H9 (cell line): ENCODE results near the gene GCSH. TPM values are rescaled to one million over a fixed set of nuclear protein-coding genes. Genes with fewer than 3 reads are reported as not detected.

Experiments used
- DNase-seq: peaks from one replicate; pipeline ENCODE4 v3.0.0-alpha.2; 2017
- H2AFZ ChIP-seq: one replicate; pipeline ENCODE4 v1.6.1; 2013; ENCODE audit warnings: mild to moderate bottlenecking, low read length, control low read depth, moderate library complexity
- H2AK5ac ChIP-seq: 2 replicates; pipeline ENCODE4 v1.6.1; 2013; ENCODE audit warnings: low read length, control low read depth, mixed read lengths; ENCODE audit not compliant: insufficient read length
- H2BK120ac ChIP-seq: one replicate; pipeline ENCODE4 v1.6.1; 2013; ENCODE audit warnings: low read depth, mild to moderate bottlenecking, low read length, control low read depth, inconsistent platforms; ENCODE audit not compliant: poor library complexity, severe bottlenecking
- H2BK12ac ChIP-seq: 2 replicates; pipeline ENCODE4 v1.6.1; 2013; ENCODE audit warnings: low read length, control low read depth, mixed read lengths, low read depth; ENCODE audit not compliant: insufficient read length
- H2BK15ac ChIP-seq: 2 replicates; pipeline ENCODE4 v1.6.1; 2013; ENCODE audit warnings: low read depth, low read length, control low read depth
- H2BK20ac ChIP-seq: one replicate; pipeline ENCODE4 v1.6.1; 2013; ENCODE audit warnings: low read depth, mild to moderate bottlenecking, low read length, control low read depth, inconsistent platforms; ENCODE audit not compliant: poor library complexity, severe bottlenecking
- H2BK5ac ChIP-seq: 2 replicates; pipeline ENCODE4 v1.6.1; 2013; ENCODE audit warnings: low read length, control low read depth, mixed read lengths; ENCODE audit not compliant: insufficient read length
- H3K14ac ChIP-seq: 2 replicates; pipeline ENCODE4 v1.6.1; 2013; ENCODE audit warnings: low read length, control low read depth; ENCODE audit not compliant: insufficient read depth
- H3K18ac ChIP-seq: 2 replicates; pipeline ENCODE4 v1.6.1; 2013; ENCODE audit warnings: low read depth, mild to moderate bottlenecking, mixed read lengths, low read length, control low read depth; ENCODE audit not compliant: insufficient read length
- H3K23ac ChIP-seq: 2 replicates; pipeline ENCODE4 v1.6.1; 2013; ENCODE audit warnings: low read length, control low read depth, mixed read lengths, low read depth; ENCODE audit not compliant: insufficient read length
- H3K23me2 ChIP-seq: 2 replicates; pipeline ENCODE4 v1.6.1; 2013; ENCODE audit warnings: low read depth, mild to moderate bottlenecking, mixed read lengths, low read length, control low read depth; ENCODE audit not compliant: insufficient read length, poor library complexity, severe bottlenecking
- H3K27ac ChIP-seq: 2 replicates; pipeline ENCODE4 v1.5.1; 2013; ENCODE audit warnings: low read length, control low read depth, mixed read lengths, low read depth; ENCODE audit not compliant: insufficient read length
- H3K27me3 ChIP-seq: 2 replicates; pipeline ENCODE4 v1.6.1; 2013; ENCODE audit warnings: low read length, control low read depth, inconsistent platforms; ENCODE audit not compliant: insufficient read depth
- H3K4ac ChIP-seq: 2 replicates; pipeline ENCODE4 v1.6.1; 2013; ENCODE audit warnings: low read depth, mild to moderate bottlenecking, control low read depth, inconsistent platforms, low read length, moderate library complexity
- H3K4me1 ChIP-seq: 2 replicates; pipeline ENCODE4 v1.6.1; 2013; ENCODE audit warnings: low read length, control low read depth, inconsistent platforms; ENCODE audit not compliant: insufficient read depth
- H3K4me2 ChIP-seq: 2 replicates; pipeline ENCODE4 v1.6.1; 2013; ENCODE audit warnings: low read length, control low read depth, mixed read lengths; ENCODE audit not compliant: insufficient read length, insufficient read depth
- H3K56ac ChIP-seq: 2 replicates; pipeline ENCODE4 v1.6.1; 2013; ENCODE audit warnings: low read depth, mild to moderate bottlenecking, mixed read lengths, low read length, control low read depth; ENCODE audit not compliant: insufficient read length
- H3K79me1 ChIP-seq: 2 replicates; pipeline ENCODE4 v1.6.1; 2013; ENCODE audit warnings: low read depth, mild to moderate bottlenecking, moderate library complexity, low read length, control low read depth, inconsistent platforms; ENCODE audit not compliant: insufficient read depth, poor library complexity, severe bottlenecking
- H3K79me2 ChIP-seq: 2 replicates; pipeline ENCODE4 v1.6.1; 2013; ENCODE audit warnings: low read length, control low read depth, inconsistent platforms; ENCODE audit not compliant: insufficient read depth
- H3K9ac ChIP-seq: 2 replicates; pipeline ENCODE4 v1.6.1; 2013; ENCODE audit warnings: low read length, control low read depth, mixed read lengths; ENCODE audit not compliant: insufficient read length; ENCODE audit errors: extremely low read depth
- H3K9me3 ChIP-seq: one replicate; pipeline ENCODE4 v1.6.1; 2013; ENCODE audit warnings: low read depth, low read length, inconsistent platforms; ENCODE audit not compliant: control insufficient read depth
- H3T11ph ChIP-seq: one replicate; pipeline ENCODE4 v1.6.1; 2013; ENCODE audit warnings: mild to moderate bottlenecking, low read length, control low read depth, inconsistent platforms
- H4K20me1 ChIP-seq: one replicate; pipeline ENCODE4 v1.6.1; 2013; ENCODE audit not compliant: control insufficient read depth, insufficient read length, insufficient read depth
- H4K5ac ChIP-seq: 2 replicates; pipeline ENCODE4 v1.6.1; 2013; ENCODE audit warnings: low read depth, mild to moderate bottlenecking, mixed read lengths, low read length, control low read depth; ENCODE audit not compliant: insufficient read length
- H4K8ac ChIP-seq: replicated peaks from 2 replicates; pipeline ENCODE4 v1.6.1; 2013; ENCODE audit warnings: low read length, control low read depth, mixed read lengths, low read depth; ENCODE audit not compliant: insufficient read length
- H4K91ac ChIP-seq: 2 replicates; pipeline ENCODE4 v1.6.1; 2013; ENCODE audit warnings: low read depth, mild to moderate bottlenecking, moderate library complexity, mixed read lengths, low read length, control low read depth; ENCODE audit not compliant: insufficient read length
- H3K27ac Mint-ChIP-seq, 3 experiments: 2 replicates in 2 of 3; 3 replicates in 1 of 3; pipeline ENCODE4 v1.8.0; 2020 to 2021; ENCODE audit warnings: mixed read lengths in 3 of 3, mild to moderate bottlenecking in 1 of 3, moderate library complexity in 1 of 3
- H3K27me3 Mint-ChIP-seq: 2 replicates; pipeline ENCODE4 v1.8.0; 2021; ENCODE audit warnings: low read depth, mild to moderate bottlenecking, moderate library complexity, mixed read lengths
- H3K36me3 Mint-ChIP-seq, 3 experiments: 2 replicates in 2 of 3; 3 replicates in 1 of 3; pipeline ENCODE4 v1.8.0; 2020 to 2021; ENCODE audit warnings: low read depth in 3 of 3, mixed read lengths in 3 of 3; ENCODE audit not compliant: insufficient read depth in 1 of 3
- H3K4me1 Mint-ChIP-seq, 2 experiments: 2 replicates each; pipeline ENCODE4 v1.8.0; 2020; ENCODE audit warnings: mixed read lengths in 2 of 2
- H3K4me3 Mint-ChIP-seq, 2 experiments: 2 replicates in 1 of 2; 3 replicates in 1 of 2; pipeline ENCODE4 v1.8.0; 2020 to 2021; ENCODE audit warnings: mild to moderate bottlenecking in 2 of 2, mixed read lengths in 2 of 2, moderate library complexity in 1 of 2
- H3K9me3 Mint-ChIP-seq, 2 experiments: 2 replicates in 1 of 2; 3 replicates in 1 of 2; pipeline ENCODE4 v1.8.0; 2020; ENCODE audit warnings: mild to moderate bottlenecking in 2 of 2, mixed read lengths in 2 of 2, moderate library complexity in 1 of 2
- WGBS: extraction: QIAGEN DNeasy Blood & Tissue Kit; methylation state at CpG from one replicate; pipeline ENCODE4 v1.1.7; 2013; ENCODE audit warnings: missing lambda C conversion rate, low lambda C conversion rate, mixed read lengths; ENCODE audit not compliant: insufficient read length; ENCODE audit errors: extremely low coverage; 5-methylcytosine and 5-hydroxymethylcytosine counted together
- total RNA-seq: library from RNA; stranded (reverse); gene quantifications from 2 replicates; pipeline ENCODE4 v1.2.1, GENCODE V29; 2021
- TF ChIP-seq, protein P1 (sequence below): fragments of 200-600 bp; sonication (generic); conservative IDR thresholded peaks from 3 replicates; pipeline ENCODE4 v1.8.0; 2021; ENCODE audit warnings: antibody characterized with exemption, mild to moderate bottlenecking

Gene GCSH
- total RNA-seq, 1 experiment from 2014 or later: 87.4 TPM

DNA sequence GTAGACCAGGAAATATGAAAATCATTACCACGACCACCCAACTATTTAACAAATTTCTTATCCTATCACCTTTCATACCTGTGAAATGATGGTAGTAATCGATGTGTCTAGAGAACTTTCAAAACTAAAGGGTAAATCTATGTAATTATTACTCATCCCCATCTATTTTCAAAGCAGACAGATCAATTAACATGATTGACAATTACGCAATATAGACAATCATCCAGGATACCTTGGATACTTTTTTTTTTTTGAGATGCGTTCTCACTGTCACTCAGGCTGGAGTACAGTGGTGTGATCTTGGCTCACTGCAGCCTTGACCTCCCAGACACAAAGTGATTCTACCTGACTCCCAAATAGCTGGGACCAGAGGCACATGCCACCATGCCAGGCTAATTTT is 15.2 kb downstream of the GCSH start:
- no peak overlapping the region for H3K14ac ChIP-seq
- peaks cover 8% of the 10 kb centered on the region for H3K23me2 ChIP-seq
- H3K27me3 ChIP-seq: no peaks in the 10 kb centered on the region
- no peak overlapping the region for H2BK5ac ChIP-seq
- H3K79me1 ChIP-seq: no peaks in the 10 kb centered on the region
- no peak overlapping the region for H3K4me2 ChIP-seq
- no peaks in the 10 kb centered on the region for H3K9me3 Mint-ChIP-seq
- H3K36me3 Mint-ChIP-seq: peaks cover 7 to 24% (median 7%) of the 10 kb centered on the region in 3 experiments; a peak in 5 of 7 replicates
- no peak for DNase-seq
- no peak overlapping the region for H4K91ac ChIP-seq
- no peak overlapping the region for H3K27ac ChIP-seq
- no peak overlapping the region for H3K23ac ChIP-seq
- H3K4me3 Mint-ChIP-seq: no peak overlapping the region
- TF ChIP-seq, protein P1, sequence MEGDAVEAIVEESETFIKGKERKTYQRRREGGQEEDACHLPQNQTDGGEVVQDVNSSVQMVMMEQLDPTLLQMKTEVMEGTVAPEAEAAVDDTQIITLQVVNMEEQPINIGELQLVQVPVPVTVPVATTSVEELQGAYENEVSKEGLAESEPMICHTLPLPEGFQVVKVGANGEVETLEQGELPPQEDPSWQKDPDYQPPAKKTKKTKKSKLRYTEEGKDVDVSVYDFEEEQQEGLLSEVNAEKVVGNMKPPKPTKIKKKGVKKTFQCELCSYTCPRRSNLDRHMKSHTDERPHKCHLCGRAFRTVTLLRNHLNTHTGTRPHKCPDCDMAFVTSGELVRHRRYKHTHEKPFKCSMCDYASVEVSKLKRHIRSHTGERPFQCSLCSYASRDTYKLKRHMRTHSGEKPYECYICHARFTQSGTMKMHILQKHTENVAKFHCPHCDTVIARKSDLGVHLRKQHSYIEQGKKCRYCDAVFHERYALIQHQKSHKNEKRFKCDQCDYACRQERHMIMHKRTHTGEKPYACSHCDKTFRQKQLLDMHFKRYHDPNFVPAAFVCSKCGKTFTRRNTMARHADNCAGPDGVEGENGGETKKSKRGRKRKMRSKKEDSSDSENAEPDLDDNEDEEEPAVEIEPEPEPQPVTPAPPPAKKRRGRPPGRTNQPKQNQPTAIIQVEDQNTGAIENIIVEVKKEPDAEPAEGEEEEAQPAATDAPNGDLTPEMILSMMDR: no peak
- H3T11ph ChIP-seq: no peak overlapping the region
- no peak overlapping the region for H3K56ac ChIP-seq
- no peak overlapping the region for H2BK15ac ChIP-seq
- no peak overlapping the region for H4K5ac ChIP-seq
- H3K27ac Mint-ChIP-seq: no peak overlapping the region
- H3K9me3 ChIP-seq: no peaks in the 10 kb centered on the region
- H3K79me2 ChIP-seq: no peaks in the 10 kb centered on the region
- no peak overlapping the region for H2BK120ac ChIP-seq
- H2BK20ac ChIP-seq: no peak overlapping the region
- H3K18ac ChIP-seq: no peak overlapping the region
- H2AFZ ChIP-seq: no peak overlapping the region
- H3K27me3 Mint-ChIP-seq: no peaks in the 10 kb centered on the region; the same call in 1 of the 2 replicates
- H3K4me1 ChIP-seq: no peaks in the 10 kb centered on the region
- no peak overlapping the region for H4K8ac ChIP-seq
- no peak overlapping the region for H3K9ac ChIP-seq
- peaks cover 2 to 3% of the 10 kb centered on the region in 2 experiments; a peak in 1 of 4 replicates for H3K4me1 Mint-ChIP-seq
- no peaks in the 10 kb centered on the region for H4K20me1 ChIP-seq
- no peak overlapping the region for H2AK5ac ChIP-seq
- no CpG with 5 or more reads among the region's 4 CpGs for WGBS
- no peak overlapping the region for H2BK12ac ChIP-seq
- no peak overlapping the region for H3K4ac ChIP-seq
